Measurements from ENCODE around the gene DNAJB8. TPM values are rescaled to one million over a fixed set of nuclear protein-coding genes. Genes with fewer than 3 reads are reported as not detected.

The DNAJB8 gene
- total and polyA plus RNA-seq, 11 donors = not detected

DNA sequence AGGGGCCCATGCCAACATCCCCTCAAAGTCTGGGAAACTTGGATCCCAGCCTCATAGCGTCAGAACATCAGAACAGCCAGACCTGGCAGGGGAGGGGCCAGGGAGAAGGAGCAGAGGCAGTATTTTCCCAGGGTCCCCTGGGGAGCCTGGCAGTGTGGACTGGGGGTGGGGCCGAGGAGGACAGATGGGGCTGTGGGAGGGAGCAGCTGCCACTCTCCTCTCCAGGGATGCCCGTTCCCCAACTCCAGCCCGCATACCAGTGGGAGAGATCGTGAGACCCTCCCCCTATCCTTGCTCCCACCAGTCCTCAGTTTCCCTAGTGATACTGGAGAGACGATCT is 6.5 kb upstream of the DNAJB8 start:
- ATAC-seq = no peak
- WGBS, 4 donors = 44 to 52% (median 47%) methylated on average over 5 to 6 of the region's 6 CpGs
- TF ChIP-seq POLR2A (IDR thresholded peaks at IDR 0.05) (no peak), CTCF (IDR thresholded peaks at IDR 0.05) (no peak)

DNA sequence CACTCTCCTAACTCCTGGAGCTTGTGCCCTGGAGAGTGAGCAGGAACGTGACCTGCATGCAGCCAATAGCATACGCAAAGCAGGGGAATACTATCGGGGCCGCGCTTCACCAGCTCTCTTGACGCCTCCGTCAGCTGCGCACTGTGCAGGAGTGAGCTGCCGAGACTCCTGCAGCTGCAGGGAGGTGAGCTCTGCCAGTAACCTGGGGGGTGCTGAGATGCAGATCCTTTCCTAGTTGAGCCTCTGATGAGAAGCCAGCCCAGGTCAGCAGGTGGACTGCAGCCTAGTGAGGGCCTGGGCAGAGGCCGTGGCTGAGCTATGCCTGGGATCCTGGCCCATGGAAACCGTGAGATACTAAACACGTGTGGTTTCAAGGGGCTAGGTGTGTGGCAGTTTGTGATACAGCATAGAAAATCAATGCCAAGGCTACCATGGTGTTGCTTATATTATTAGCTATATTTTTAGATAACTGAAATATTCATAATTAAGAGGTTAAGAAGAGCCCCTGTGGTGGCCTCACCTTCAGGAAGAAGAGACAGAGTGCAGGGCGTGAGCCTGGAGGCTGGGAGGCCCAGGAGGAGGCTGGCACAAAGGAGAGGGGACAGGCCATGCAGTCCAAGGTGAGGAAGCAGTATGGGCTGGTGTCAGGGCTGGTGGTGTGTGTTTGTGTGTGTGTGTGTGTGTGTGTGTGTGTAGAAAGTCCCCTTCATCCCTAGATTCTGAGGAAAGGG is 5.9 kb upstream of the DNAJB8 start:
- H3K4me3 ChIP-seq = no peak overlapping the region
- peaks cover 0 to 26% (median 0%) of the 10 kb centered on the region in 9 donors for H3K27me3 ChIP-seq
- no peak for TF ChIP-seq CTCF (IDR thresholded peaks at IDR 0.05)
- TF ChIP-seq POLR2A (IDR thresholded peaks at IDR 0.05) = no peak
- no peaks in the 10 kb centered on the region for H3K36me3 ChIP-seq
- 77 to 94% (median 81%) methylated on average over 6 to 13 of the region's 13 CpGs for WGBS, 4 donors
- no peak overlapping the region for H3K27ac ChIP-seq
- H3K9me3 ChIP-seq = no peaks in the 10 kb centered on the region
- DNase-seq (no peak), ATAC-seq (no peak)
- intact Hi-C loops (cut with DNase I) = no loop called here
- H3K4me1 ChIP-seq = no peaks in the 10 kb centered on the region

More for the DNA sequence above, 6.5 kb upstream of the DNAJB8 start:
- H3K27me3 ChIP-seq = peaks cover 0 to 27% (median 0%) of the 10 kb centered on the region in 9 donors
- H3K36me3 ChIP-seq = no peaks in the 10 kb centered on the region
- H3K9me3 ChIP-seq = no peaks in the 10 kb centered on the region
- intact Hi-C loops (cut with DNase I) = no loop called here
- H3K27ac ChIP-seq = no peak overlapping the region
- no peaks in the 10 kb centered on the region for H3K4me1 ChIP-seq
- DNase-seq = no peak
- no peak overlapping the region for H3K4me3 ChIP-seq

- no peak for DNase-seq
- Histone ChIP-seq H3K27me3 (peaks cover 0 to 25% (median 0%) of the 10 kb centered on the region in 9 donors), H3K36me3 (no peaks in the 10 kb centered on the region), H3K9me3 (no peaks in the 10 kb centered on the region), H3K27ac (no peak overlapping the region), H3K4me3 (no peak overlapping the region), H3K4me1 (no peaks in the 10 kb centered on the region)
- WGBS, 4 donors = 81 to 90% (median 87%) methylated on average over 3 of the region's 3 CpGs
- ATAC-seq = no peak
- intact Hi-C loops (cut with DNase I) = no loop called here
- no peak for TF ChIP-seq POLR2A (IDR thresholded peaks at IDR 0.05)
- TF ChIP-seq CTCF (IDR thresholded peaks at IDR 0.05) = no peak
Observed at GRCh38 chr3:128471720-128472119, 5.0 kb upstream of the DNAJB8 start.

- Histone ChIP-seq H3K36me3 (no peaks in the 10 kb centered on the region), H3K9me3 (no peaks in the 10 kb centered on the region), H3K27me3 (peaks cover 0 to 26% (median 0%) of the 10 kb centered on the region in 9 donors), H3K4me3 (no peak overlapping the region), H3K4me1 (no peaks in the 10 kb centered on the region), H3K27ac (no peak overlapping the region)
- 80 to 91% (median 84%) methylated on average over 2 of the region's 2 CpGs for WGBS, 4 donors
- TF ChIP-seq CTCF (IDR thresholded peaks at IDR 0.05) (no peak), POLR2A (IDR thresholded peaks at IDR 0.05) (no peak)
- intact Hi-C loops (cut with DNase I) = no loop called here
- DNase-seq = no peak
- no peak for ATAC-seq
Observed at GRCh38 chr3:128471110-128471509, 4.4 kb upstream of the DNAJB8 start.
